Activated CD4-positive, alpha-beta T cell treated with anti-CD3 and anti-CD28 coated beads for 1 hour (primary cell): ENCODE data around the gene PPFIBP2.
"Not testable (repeated sequence)": the region's sequence is repeated elsewhere in the genome, so short reads cannot be mapped to it uniquely, and the experiment has no call there.

Source experiments
- DNase-seq: peaks from one replicate; pipeline ENCODE4 v3.0.0-alpha.2; 2020

PPFIBP2 gene

GRCh38 chr11:7638710-7639642 lies 125.2 kb downstream of the PPFIBP2 start:
- DNase-seq: no peak

GRCh38 chr11:7639643-7640025 lies 125.8 kb downstream of the PPFIBP2 start:
- no peak for DNase-seq

- DNase-seq: no peak
Observed at GRCh38 chr11:7640816-7641215, 127.0 kb downstream of the PPFIBP2 start.

GRCh38 chr11:7642747-7643146 lies 128.9 kb downstream of the PPFIBP2 start:
- DNase-seq: no peak

- no peak for DNase-seq
Observed at GRCh38 chr11:7643314-7643713, 129.5 kb downstream of the PPFIBP2 start.

GRCh38 chr11:7645206-7645605 lies 131.4 kb downstream of the PPFIBP2 start:
- no peak for DNase-seq

GRCh38 chr11:7646866-7647265 lies 133.1 kb downstream of the PPFIBP2 start:
- DNase-seq: no peak

- DNase-seq: no peak
Observed at GRCh38 chr11:7648264-7648663, 134.5 kb downstream of the PPFIBP2 start.

GRCh38 chr11:7651140-7651551 lies 137.3 kb downstream of the PPFIBP2 start:
- DNase-seq: no peak

- no peak for DNase-seq
Observed at GRCh38 chr11:7651700-7652099, 137.9 kb downstream of the PPFIBP2 start.

- DNase-seq: no peak
Observed at GRCh38 chr11:7654195-7654705, 140.5 kb downstream of the PPFIBP2 start.

GRCh38 chr11:7655253-7656217 lies 141.7 kb downstream of the PPFIBP2 start:
- DNase-seq: no peak

- DNase-seq: no peak
Observed at GRCh38 chr11:7656704-7657103, 142.9 kb downstream of the PPFIBP2 start.

- no peak for DNase-seq
Observed at GRCh38 chr11:7657306-7658025, 143.7 kb downstream of the PPFIBP2 start.

GRCh38 chr11:7663531-7663930 lies 149.7 kb downstream of the PPFIBP2 start:
- not testable (repeated sequence) for DNase-seq

GRCh38 chr11:7664867-7665266 lies 151.1 kb downstream of the PPFIBP2 start:
- no peak for DNase-seq

GRCh38 chr11:7665473-7666291 lies 151.9 kb downstream of the PPFIBP2 start:
- DNase-seq: peak; percentile 56

- DNase-seq: no peak
Observed at GRCh38 chr11:7666292-7666866, 152.6 kb downstream of the PPFIBP2 start.

GRCh38 chr11:7667460-7667859 lies 153.7 kb downstream of the PPFIBP2 start:
- DNase-seq: no peak

- DNase-seq: no peak
Observed at GRCh38 chr11:7668464-7668863, 154.7 kb downstream of the PPFIBP2 start.

- DNase-seq: no peak
Observed at GRCh38 chr11:7668911-7669310, 155.1 kb downstream of the PPFIBP2 start.
